ENCODE measurements around the gene NEGR1.
"Not testable (repeated sequence)": the region's sequence is repeated elsewhere in the genome, so short reads cannot be mapped to it uniquely, and the experiment has no call there.

Gene NEGR1

DNA sequence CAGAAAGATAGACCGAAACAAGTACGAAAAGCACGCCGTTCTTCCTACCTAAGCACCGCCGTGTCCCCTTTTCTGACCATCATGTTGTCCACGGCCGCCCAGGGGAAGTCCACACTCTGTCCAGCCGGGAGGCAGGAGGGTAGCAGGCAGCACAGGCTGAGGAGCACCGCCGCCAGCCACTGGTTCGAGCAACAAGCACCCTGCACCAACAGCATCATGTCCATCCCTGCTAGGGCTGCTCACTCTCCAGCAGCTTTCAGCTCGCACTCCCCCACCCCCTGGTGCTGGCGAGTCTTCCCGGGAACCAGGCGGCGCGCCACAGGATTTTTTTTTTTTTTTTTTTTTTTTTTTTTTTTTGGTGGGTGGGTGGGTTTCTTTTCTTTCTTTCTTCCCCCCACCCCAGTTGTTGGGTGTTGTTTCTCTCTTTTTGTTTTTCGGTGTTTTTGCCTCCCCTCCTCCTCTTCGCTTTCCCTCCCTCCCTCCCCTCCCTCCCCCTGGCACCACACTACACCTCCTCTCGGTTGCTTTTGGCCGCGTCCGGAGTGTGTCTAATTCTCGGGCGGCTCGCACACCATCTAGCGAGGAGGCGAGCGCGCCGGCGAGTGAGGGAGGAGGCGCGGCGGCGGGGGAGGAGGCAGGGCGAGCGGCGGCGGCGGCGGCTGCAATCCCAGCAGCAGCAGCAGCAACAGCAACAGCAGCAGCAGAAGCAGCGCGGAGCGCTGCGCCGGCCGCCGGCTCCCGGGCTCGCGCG is at the start of gene NEGR1:
TSS of gene NEGR1 (minus strand) at position 269 of the 751 bp plus-strand sequence.
- peak; percentile 42 for DNase-seq

DNA sequence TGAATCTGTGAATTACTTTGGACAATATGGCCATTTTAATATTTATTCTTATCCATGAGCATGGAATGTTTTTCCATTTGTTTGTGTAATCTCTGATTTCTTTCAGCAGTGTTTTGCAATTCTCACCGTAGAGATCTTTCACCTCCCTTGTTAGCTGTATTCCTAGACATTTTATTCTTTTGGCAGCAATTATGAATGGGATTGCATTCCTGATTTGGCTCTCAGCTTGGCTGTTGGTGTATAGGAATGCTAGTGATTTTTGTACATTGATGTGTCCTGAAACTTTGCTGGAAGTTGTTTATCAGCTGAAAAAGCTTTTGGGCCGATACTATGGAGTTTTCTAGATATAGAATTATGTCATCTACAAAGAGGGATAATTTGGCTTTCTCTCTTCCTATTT is 44.2 kb upstream of the NEGR1 start:
- DNase-seq = no peak

DNA sequence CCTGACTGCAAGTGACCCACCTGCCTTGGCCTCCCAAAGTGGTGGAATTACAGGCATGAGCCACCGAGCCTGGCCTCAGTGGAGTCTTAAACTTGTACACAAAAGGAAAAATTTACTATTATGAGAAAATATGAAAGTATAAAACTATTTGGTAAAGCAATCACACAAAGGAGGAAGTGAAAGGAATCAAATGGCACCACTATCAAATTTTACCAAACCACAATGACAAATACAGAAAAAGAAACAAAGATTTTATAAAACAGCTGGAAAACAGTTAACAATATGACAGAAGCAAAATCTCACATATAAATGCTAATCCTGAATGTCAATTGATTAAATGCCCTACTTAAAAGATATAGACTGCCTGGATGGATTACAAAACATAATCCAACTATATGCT is 42.1 kb upstream of the NEGR1 start:
- DNase-seq = no peak

DNA sequence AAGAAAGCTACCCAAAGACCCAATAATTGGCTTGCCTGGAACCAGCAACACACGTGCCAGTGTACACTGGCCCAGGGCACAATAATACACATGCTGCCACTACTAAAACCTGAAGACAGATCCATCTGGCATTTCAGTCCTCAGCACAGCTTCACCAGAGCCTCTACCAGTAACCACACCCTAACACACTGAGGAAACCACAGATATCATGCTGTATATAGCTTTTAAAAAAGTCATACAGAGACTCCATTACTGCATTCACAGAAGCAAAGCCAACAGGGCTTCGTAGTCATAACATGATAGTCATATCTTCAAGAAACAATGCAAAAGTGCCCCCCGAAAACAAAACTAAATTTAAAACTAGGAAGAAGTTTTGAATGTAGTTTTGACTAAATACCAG is 40.6 kb upstream of the NEGR1 start:
- no peak for DNase-seq

DNA sequence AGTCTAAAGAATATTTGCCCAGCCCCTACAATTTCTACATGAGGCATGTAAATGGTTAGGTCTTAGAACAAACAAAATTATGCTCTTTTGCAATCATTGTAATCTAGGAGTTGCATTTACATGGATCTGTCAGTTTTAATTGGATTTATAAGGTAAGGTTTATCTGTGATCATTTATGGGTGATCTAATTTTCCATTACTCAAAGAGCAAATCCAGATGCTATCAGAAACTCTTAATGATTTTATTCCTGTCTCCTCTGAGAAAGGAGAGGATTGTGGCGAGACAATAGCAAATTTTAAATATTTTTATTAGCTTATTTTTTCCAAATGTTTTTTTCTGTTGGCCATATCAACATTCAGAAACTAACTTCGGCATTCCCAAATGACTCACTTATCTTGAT is 14.2 kb upstream of the NEGR1 start:
- no peak for DNase-seq

DNA sequence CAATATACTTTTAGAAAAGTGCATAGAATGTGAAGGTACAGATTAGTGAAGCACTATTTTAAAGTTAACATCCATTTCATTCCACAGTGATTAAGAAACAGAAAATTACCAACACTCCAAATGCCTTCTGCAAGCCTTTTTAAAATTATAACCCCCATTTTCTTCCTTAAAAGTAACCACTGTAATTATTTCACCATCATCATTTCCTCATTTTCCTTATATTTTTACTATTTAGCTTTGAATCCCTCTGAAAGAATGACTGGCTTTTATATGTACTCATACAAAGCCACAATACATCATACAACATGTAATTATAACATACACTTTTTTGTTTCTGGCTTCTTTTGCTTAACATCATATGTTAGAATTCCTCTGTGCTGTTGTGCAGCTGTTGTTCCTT is 6.5 kb upstream of the NEGR1 start:
- no peak for DNase-seq

DNA sequence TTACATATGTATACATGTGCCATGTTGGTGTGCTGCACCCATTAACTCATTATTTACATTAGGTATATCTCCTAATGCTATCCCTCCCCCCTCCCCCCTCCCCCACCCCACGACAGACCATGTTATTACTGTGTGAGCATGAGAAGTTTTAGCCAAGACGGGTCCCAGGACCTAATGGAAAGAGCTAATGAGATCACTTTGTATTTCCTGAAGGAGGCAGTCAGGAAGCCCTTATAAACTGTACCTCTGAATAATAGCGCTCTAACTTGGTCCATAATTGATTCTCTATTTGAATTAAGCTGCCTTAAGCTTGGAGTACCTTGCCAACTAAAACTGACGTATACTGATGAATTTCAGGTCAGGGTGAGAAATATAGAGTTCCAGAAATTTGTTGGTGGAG is 4.1 kb upstream of the NEGR1 start:
- DNase-seq = no peak

DNA sequence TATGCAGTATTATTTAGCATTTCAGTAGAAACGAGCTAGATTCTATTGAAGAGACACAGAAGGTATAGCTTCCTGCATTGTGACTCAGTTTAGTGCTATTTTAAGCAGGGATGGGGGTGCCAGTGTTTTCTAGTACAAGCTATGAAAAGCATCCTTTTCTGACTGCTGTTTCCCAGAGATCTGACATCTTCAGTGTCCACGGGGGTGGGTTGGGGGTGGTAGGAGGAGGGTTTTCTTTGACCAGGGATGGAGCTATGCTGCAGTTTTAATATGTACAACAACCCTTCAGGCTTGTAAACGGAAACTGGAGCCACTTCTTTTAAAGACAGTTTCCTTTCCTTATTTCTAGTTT is 2.7 kb upstream of the NEGR1 start:
- no peak for DNase-seq

DNA sequence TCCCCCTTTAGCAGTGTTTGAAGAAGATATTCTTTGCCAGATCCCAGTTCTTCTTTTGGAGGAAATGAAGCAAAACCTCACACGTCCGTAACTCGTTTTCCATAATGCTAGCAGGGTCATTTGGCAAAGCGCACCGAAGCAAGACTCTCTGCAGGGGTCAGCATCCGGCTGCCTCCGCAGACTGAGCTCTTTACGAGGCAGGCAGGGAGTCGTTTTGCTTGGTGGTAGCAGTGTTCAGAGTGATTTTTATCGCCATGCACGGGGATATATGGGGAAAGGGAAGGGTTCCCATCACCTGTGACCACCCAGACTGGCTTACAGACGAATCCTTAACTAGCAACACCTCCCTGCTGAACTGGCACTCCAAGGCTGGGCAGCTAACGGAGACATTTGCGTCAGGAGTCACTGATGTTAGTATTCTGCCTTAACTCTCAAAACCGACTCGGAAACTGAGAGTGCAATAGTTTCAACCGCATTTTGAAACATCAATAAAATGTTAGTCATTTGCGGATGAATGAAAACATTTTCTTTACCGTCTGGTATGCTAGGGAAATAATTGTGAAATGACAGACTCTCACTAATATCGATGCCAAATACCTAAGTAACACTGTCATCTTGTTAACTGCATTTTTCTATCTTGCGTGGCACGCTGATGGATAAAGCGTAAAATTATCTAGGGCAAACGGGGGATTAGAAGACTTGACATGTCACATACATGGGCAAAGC is 2.2 kb upstream of the NEGR1 start:
- DNase-seq = no peak

DNA sequence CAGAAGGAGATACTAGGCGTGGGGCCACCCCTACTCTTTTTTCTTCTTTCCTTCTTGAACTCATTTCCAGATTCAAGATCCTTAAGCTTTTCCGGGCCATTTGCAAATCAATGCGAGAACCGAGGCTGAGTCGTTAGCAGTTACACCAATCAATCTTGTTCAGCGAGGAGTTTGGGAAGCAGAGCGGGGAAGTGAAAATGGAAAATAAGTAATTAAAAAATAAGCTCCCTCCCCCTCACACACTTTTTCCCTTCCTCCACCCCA is 1.7 kb upstream of the NEGR1 start:
- DNase-seq = no peak

DNA sequence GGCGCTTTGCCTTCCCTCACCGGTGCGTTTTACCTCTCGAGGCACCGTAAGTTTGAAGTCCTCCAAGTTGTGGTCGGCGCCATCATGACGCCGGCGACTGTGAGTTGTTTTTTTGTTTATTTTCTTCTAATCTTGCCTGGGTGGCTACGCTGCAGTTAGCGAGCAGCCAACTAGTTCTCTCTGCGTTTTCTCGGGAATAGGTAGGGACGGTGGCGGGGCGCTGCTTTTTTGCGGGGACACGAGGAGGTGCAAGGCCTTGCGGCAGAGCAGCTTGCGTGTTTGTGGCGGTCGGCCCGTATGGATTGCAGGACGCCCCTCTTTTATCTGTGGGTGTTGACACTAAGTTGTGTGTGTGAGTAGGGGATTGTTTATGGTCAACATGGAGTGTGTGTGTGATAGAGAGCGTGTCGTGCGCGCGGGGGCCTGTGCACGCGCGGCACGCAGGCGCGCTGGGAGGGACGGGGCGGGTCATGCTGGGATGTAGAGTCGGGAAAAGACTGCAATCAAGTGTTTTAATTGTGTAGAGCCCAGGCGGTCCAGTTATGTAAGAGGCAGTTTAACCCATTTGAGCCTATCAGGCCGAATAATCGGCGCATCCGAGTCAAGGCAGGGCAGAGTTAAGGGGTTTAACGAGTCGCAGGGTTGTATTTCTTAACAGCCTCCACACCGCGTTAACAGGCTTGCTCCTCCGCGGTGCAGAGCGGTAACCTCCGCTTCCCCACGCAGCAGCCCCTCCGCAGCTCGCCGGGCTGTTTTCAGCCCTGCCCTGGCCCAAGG is 1.2 kb upstream of the NEGR1 start:
- DNase-seq = no peak

DNA sequence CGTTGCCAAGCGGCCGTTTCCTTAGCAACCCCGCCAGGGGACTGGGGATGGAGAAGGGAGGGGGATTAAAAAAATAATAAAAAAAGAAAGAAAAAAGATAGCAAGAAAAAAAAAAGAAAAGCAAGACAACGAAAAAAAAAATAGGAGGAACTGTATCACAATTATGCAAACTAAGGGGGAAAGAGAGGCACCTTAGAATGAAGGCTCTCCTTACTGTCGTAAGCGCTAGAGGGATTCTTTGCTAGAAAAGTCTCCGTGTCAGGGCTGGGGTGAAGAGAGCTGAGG is 625 bp upstream of the NEGR1 start:
- no peak for DNase-seq

DNA sequence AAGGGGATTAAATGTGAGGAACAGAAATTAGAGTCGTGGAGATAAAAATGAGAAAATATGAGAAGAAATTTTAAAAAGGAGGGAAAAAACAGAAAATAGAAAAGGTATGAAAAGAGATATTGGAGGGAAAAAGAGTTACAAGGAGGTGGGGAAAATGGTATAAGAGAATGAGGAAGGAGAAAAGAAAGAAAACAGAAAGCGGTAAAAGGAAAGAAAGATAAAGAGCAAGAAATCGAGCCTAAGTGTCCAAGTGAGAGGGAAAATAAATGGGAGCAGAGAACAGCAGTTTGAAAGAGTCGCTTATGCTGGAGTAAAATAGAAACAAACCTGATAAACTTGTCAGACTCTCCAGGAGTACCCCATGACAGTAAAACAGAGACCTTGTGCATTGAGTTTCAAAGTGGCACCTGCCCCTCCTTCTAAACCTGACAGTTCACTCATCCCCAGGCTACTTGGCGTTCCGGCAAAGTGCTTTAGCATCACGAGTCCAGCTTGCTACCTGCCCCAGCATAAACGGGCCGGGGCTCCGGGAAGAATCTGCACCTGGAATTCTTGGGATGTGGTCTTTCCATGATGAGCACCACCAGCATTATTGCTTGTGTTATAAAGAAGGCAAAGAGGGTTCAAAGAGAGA is 585 bp downstream of the NEGR1 start:
- no peak for DNase-seq

DNA sequence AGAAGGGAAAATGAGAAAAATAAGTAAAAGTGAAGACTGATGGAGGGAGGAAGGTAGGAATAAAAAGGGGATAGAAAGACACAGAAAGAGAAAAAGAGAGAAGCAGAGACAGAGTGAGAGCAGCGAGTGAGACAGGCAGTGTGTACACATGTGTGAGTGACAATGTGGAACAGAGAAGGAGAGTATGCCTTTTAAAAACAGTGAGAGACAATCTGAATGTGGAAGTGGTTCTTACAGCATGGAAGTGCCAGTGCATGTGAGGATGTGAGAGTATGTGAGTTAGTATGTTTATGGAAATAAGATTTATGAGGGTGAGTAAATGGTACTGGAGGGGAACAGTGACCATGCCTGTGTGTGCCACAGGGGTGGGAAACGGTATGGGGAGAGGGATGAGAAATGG is 1.2 kb downstream of the NEGR1 start:
- no peak for DNase-seq

DNA sequence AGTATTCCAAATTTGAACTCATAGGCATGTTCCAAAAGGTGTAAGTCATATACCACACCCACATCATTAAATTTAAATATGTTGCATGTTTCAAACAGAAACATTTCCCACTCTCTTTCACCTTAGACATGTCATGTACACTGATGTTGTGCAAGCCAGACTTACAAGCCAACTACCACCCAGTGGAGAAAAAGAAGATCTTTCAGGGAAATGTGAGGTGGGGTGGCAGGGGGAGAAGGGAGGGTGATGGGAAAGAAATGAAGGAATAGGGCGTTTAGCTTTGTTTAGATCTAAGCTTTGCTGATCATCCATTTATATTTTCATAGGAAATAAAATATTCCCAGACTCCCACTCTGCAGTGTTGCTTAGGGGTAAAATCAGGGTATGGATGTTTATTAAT is 1.6 kb downstream of the NEGR1 start:
- DNase-seq = no peak

DNA sequence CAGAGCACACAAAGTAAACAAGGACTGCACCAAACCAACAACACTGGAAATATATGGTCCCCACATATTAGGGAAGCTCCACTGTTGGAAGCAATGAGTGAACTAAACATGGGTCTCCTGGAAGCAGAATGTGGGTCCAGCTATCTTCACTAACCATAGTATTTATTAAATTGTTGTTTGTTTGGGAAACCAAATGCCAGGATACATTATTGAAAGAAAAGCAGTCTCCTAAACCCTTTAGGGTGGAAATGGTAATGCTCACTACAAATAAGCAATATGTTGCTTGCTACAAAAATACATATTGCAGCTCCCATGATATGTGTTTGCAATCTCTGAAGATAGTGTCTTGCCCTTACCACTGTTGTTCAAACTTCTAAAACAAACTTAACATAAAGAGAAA is 2.2 kb downstream of the NEGR1 start:
- DNase-seq = no peak

DNA sequence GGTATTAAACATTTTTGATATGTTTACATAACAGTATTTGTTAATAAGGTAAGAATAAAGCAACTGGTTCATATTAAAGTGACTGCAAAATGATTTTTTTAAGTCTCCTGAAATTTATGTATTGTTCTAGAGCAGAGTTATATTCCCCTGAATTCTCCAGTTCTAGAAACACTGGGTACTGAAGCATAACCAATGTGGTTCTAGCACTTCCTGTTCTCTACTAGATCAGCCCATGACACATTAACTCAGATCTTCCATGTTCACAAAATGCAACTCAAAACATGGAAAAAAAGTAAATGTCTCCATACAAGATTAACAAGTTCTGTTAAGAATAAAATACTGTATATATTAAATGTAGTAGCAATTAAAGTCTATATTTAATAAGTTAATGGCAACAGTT is 3.9 kb downstream of the NEGR1 start:
- no peak for DNase-seq

DNA sequence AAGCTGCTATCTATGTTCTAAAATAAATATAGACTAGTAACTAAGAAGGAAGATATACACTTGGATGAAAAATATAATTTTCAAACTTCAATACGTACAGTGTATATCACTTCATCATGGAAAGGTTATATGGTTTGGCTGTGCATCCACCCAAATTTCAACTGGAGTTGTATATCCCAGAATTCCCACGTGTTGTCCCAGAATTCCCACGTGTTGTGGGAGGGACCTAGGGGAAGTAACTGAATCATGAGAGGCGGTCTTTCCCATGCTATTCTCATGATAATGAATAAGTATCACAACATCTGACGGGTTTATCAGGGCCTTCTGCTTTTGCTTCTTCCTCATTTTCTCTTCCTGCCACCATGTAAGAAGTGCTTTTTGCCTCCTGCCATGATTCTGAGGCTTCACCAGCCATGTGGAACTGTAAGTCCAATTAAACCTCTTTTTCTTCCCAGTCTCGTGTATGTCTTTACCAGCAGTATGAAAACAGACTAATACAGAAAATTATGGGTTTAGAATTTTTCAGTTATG is 10.7 kb downstream of the NEGR1 start:
- no peak for DNase-seq

DNA sequence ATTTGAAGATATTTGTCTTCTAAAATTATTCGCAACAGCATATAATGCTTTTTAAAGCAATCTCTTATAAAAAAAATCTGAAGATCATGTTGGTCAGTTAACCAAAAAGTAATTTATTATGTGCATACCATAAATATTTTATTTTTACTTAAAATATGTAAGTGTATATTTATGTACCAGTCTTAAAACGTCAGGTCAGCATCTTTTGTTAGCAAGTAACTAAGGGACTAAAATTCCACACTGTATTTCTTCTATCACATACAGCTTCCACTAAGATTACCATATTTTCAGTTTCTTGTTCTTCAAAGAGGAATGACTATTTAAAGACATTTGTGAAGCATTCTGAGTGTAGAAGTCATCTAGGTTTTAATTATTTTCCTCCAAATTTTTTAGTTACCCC is 19.6 kb downstream of the NEGR1 start:
- DNase-seq = no peak

DNA sequence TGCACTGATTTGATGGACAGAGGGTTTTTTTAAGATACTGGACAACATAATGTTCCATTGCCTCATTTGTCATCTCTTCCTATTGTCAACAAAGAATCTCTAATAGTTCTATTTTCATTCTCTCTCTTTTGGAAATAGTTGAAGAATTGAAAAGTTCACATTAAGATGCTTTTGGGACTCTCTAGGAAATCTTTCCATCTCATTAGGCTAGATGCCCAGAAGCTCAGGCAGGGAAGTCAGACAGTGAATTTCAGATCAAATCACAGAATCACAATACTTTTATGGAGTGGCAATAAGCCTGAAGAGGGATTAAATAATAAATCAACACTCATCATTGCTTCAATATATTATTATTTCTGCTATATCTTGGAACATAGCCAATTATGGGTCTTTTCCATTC is 29.2 kb downstream of the NEGR1 start:
- no peak for DNase-seq

DNA sequence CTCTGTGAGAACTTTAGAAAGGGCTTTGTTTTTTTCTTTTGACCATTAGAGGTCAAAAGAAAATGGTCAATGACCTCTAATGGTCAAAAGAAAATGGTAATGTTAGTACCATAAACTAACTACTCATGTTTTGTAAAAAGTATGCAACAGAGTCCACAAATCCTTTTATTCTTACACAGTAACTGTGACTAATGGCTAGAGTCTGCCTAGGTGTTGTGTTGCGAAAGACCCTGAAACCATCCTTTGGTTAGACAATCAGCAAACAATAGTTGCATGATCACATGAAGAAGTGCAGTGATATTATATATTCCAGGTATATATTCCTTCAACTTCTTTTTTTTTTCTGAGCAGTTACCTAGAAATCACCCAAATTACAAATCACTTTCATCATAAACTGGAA is 40.9 kb downstream of the NEGR1 start:
- no peak for DNase-seq

DNA sequence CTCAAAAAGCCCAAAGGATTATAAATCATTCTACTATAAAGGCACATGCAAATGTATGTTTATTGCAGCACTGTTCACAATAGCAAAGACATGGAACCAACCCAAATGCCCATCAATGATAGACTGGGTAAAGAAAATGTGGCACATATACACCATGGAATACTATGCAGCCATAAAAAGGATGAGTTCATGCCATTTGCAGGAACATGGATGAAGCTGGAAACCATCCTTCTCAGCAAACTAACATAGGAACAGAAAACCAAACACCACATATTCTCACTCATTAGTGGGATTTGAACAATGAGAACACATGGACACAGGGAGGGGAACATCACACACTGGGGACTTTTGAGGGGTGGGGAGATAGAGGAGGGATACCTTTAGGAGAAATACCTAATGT is 46.4 kb downstream of the NEGR1 start:
- DNase-seq = not testable (repeated sequence)

DNA sequence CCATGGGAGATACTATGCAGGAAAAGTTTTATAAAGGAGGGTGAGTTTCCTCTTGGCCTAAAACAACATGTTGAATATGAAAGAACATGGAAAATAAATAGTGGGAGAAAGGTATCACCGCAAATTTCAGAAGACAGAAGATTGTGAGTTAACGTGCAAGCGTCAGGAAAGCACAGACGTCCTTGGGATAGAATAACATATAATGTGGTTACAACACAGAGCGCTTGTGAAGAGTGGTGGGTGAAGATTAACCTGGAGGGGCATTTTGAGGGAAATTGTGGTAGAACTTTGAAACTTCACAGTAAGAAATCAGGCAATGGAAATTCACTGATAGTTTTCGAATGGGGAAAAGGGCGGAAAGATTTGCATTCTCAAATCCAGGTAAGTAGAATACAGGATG is 47.3 kb downstream of the NEGR1 start:
- no peak for DNase-seq

DNA sequence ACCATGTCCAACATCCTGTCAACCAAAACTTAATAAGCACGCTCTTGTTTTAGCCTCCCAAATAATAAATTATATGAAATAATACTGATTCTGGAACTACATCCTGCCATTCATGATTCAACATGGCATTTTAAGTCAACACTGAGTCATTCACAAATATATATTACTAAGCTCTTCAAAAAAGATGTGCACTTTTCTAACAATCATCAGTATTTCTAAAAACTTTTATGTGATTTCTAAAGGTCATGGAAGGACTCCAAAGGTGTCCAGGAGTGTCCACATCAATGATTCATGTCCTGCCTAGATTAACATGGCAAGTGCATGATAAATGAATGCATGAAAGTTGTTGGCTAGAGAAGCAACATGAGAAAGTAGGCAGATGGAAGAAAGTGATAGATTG is 51.6 kb downstream of the NEGR1 start:
- no peak for DNase-seq

Measured in activated CD4-positive, CD25-positive, alpha-beta regulatory T cell treated with anti-CD3 and anti-CD28 coated beads, Interleukin-2, amount 50 U/mL, for 72 hours (primary cell).